ENCODE results near the gene OTULIN.

OTULIN gene

GRCh38 chr5:14713476-14714390, 49.2 kb downstream of the OTULIN start:
- DNase-seq, result no peak
- no peaks in the 10 kb centered on the region for H3K9me3 ChIP-seq
- no peaks in the 10 kb centered on the region for H3K27me3 ChIP-seq
- no peak for TF ChIP-seq CTCF (IDR thresholded peaks at IDR 0.05; ENCODE audit: low read depth, low read length)
- no peak overlapping the region for H3K4me3 ChIP-seq (ENCODE audit: low read depth, low read length)
- H3K36me3 ChIP-seq, result peaks cover 32% of the 10 kb centered on the region
- H3K4me1 ChIP-seq, result peaks cover 9% of the 10 kb centered on the region

GRCh38 chr5:14714706-14715105, 50.2 kb downstream of the OTULIN start:
- Histone ChIP-seq H3K27me3 (no peaks in the 10 kb centered on the region), H3K9me3 (no peaks in the 10 kb centered on the region), H3K36me3 (peaks cover 32% of the 10 kb centered on the region), H3K4me1 (peaks cover 9% of the 10 kb centered on the region), H3K4me3 (ENCODE audit: low read depth, low read length) (no peak overlapping the region)
- peak; percentile 58 for DNase-seq
- TF ChIP-seq CTCF (IDR thresholded peaks at IDR 0.05; ENCODE audit: low read depth, low read length), result no peak

GRCh38 chr5:14715481-14715880, 51.0 kb downstream of the OTULIN start:
- TF ChIP-seq CTCF (IDR thresholded peaks at IDR 0.05; ENCODE audit: low read depth, low read length), result no peak
- H3K36me3 ChIP-seq, result peaks cover 32% of the 10 kb centered on the region
- peaks cover 9% of the 10 kb centered on the region for H3K4me1 ChIP-seq
- H3K9me3 ChIP-seq, result no peaks in the 10 kb centered on the region
- no peaks in the 10 kb centered on the region for H3K27me3 ChIP-seq
- H3K4me3 ChIP-seq (ENCODE audit: low read depth, low read length), result no peak overlapping the region
- no peak for DNase-seq

- Histone ChIP-seq H3K4me3 (ENCODE audit: low read depth, low read length) (no peak overlapping the region), H3K4me1 (peaks cover 9% of the 10 kb centered on the region), H3K9me3 (no peaks in the 10 kb centered on the region), H3K36me3 (peaks cover 22% of the 10 kb centered on the region), H3K27me3 (no peaks in the 10 kb centered on the region)
- no peak for TF ChIP-seq CTCF (IDR thresholded peaks at IDR 0.05; ENCODE audit: low read depth, low read length)
- no peak for DNase-seq
Measured at GRCh38 chr5:14716755-14717752, 52.5 kb downstream of the OTULIN start.

GRCh38 chr5:14718778-14719177, 54.3 kb downstream of the OTULIN start:
- Histone ChIP-seq H3K36me3 (peaks cover 16% of the 10 kb centered on the region), H3K27me3 (no peaks in the 10 kb centered on the region), H3K4me3 (ENCODE audit: low read depth, low read length) (no peak overlapping the region), H3K9me3 (no peaks in the 10 kb centered on the region), H3K4me1 (peaks cover 9% of the 10 kb centered on the region)
- no peak for TF ChIP-seq CTCF (IDR thresholded peaks at IDR 0.05; ENCODE audit: low read depth, low read length)
- DNase-seq, result no peak

All from BE2C (cell line).